Naive thymus-derived CD4-positive, alpha-beta T cell (primary cell): ENCODE results near the gene USH1C. TPM values are rescaled to one million over a fixed set of nuclear protein-coding genes. Genes with fewer than 3 reads are reported as not detected.

ENCODE experiments used
- ATAC-seq: fragments of 150-1000 bp; cut with Tn5 transposase; 2 replicates; pipeline ENCODE4 v1.10.0; 2021; ENCODE audit warnings: mild to moderate bottlenecking, moderate library complexity
- CTCF ChIA-PET: fragments of 350-600 bp; sonication (Branson Sonifier 250); formaldehyde crosslinking; loops from one replicate; lab custom pipeline; 2021; ENCODE audit warnings: antibody characterized with exemption; lab: Charles Lee
- POLR2A ChIA-PET: fragments of 350-600 bp; sonication (Branson Sonifier 250); formaldehyde crosslinking; loops from one replicate; lab custom pipeline; 2021; ENCODE audit warnings: antibody characterized with exemption, inconsistent platforms; lab: Charles Lee
- DNase-seq, 9 donors: peaks; one replicate each; pipeline versions ENCODE4 v3.0.0 to v3.0.0-alpha.2; 2020 to 2022; ENCODE audit warnings: mixed read lengths in 1 of 9
- H3K27ac ChIP-seq: one replicate; pipeline ENCODE4 v1.7.0; 2013; ENCODE audit warnings: mild to moderate bottlenecking, low read depth, low read length, moderate library complexity
- H3K27me3 ChIP-seq, 2 donors: one replicate each; pipeline ENCODE4 v1.7.0; 2013; ENCODE audit warnings: low read length in 2 of 2, mild to moderate bottlenecking in 2 of 2, moderate library complexity in 2 of 2; ENCODE audit not compliant: control insufficient read depth in 2 of 2, insufficient read depth in 2 of 2
- H3K36me3 ChIP-seq, 3 experiments: 1 replicate in 2 of 3; 2 replicates in 1 of 3; pipeline ENCODE4 v1.7.0; 2013; ENCODE audit warnings: low read length in 3 of 3, mild to moderate bottlenecking in 3 of 3, moderate library complexity in 1 of 3; ENCODE audit not compliant: insufficient read depth in 3 of 3, control insufficient read depth in 2 of 3
- H3K4me1 ChIP-seq, 2 donors: one replicate each; pipeline ENCODE4 v1.7.0; 2013; ENCODE audit warnings: low read length in 2 of 2, mild to moderate bottlenecking in 2 of 2, moderate library complexity in 1 of 2; ENCODE audit not compliant: control insufficient read depth in 2 of 2, insufficient read depth in 2 of 2
- H3K4me3 ChIP-seq: 2 replicates; pipeline ENCODE4 v1.7.0; 2013; ENCODE audit warnings: mild to moderate bottlenecking, low read length
- H3K9me3 ChIP-seq, 3 experiments: 1 replicate in 2 of 3; 2 replicates in 1 of 3; pipeline ENCODE4 v1.7.0; 2013; ENCODE audit warnings: low read length in 3 of 3; ENCODE audit not compliant: control insufficient read depth in 2 of 3
- H3K27ac Mint-ChIP-seq, 9 donors: one replicate each; pipeline ENCODE4 v1.8.0; 2020 to 2022; ENCODE audit warnings: mixed read lengths in 9 of 9, mild to moderate bottlenecking in 8 of 9, moderate library complexity in 5 of 9, inconsistent platforms in 2 of 9
- H3K27me3 Mint-ChIP-seq, 5 donors: one replicate each; pipeline ENCODE4 v1.8.0; 2021 to 2022; ENCODE audit warnings: mixed read lengths in 5 of 5, mild to moderate bottlenecking in 1 of 5
- H3K36me3 Mint-ChIP-seq, 5 donors: one replicate each; pipeline ENCODE4 v1.8.0; 2020 to 2022; ENCODE audit warnings: mixed read lengths in 5 of 5, mild to moderate bottlenecking in 3 of 5, inconsistent platforms in 1 of 5
- H3K4me1 Mint-ChIP-seq, 7 donors: one replicate each; pipeline ENCODE4 v1.8.0; 2020 to 2022; ENCODE audit warnings: mixed read lengths in 7 of 7, mild to moderate bottlenecking in 3 of 7, inconsistent platforms in 1 of 7
- H3K4me3 Mint-ChIP-seq, 10 donors: one replicate each; pipeline ENCODE4 v1.8.0; 2020 to 2022; ENCODE audit warnings: mild to moderate bottlenecking in 10 of 10, mixed read lengths in 10 of 10, moderate library complexity in 6 of 10, inconsistent platforms in 2 of 10
- H3K9me3 Mint-ChIP-seq, 11 donors: one replicate each; pipeline ENCODE4 v1.8.0; 2020 to 2022; ENCODE audit warnings: mixed read lengths in 11 of 11, mild to moderate bottlenecking in 4 of 11, inconsistent platforms in 1 of 11, moderate library complexity in 1 of 11
- intact Hi-C, 2 donors: fragments of 100-400 bp; cut with micrococcal nuclease; formaldehyde crosslinking; loops; one replicate each; pipeline ENCODE4 v1.15.1; 2023
- polyA plus RNA-seq, 2 donors: library from polyadenylated mRNA; unstranded; fragments of 300-500 nt; fragmentation: Illumina TruSeq; gene quantifications; one replicate each; pipeline ENCODE4 v1.2.3, GENCODE V29; 2021
- total RNA-seq, 6 experiments: library from RNA in 5 of 6; stranded (reverse) in 5 of 6; gene quantifications; 1 replicate in 5 of 6; 2 replicates in 1 of 6; pipeline ENCODE4 v1.2.3 and lab custom pipeline; 2021 to 2026

USH1C gene
- total and polyA plus RNA-seq, 7 experiments from 2014 or later, result not detected

GRCh38 chr11:17561526-17561925 lies 17.3 kb upstream of the USH1C start:
- intact Hi-C loops, result no loop called here
- Histone ChIP-seq H3K9me3 (no peaks in the 10 kb centered on the region), H3K27me3 (no peaks in the 10 kb centered on the region), H3K27ac (no peak overlapping the region), H3K4me3 (no peak overlapping the region), H3K36me3 (no peaks in the 10 kb centered on the region), H3K4me1 (no peaks in the 10 kb centered on the region)
- H3K4me3 Mint-ChIP-seq, result no peak overlapping the region
- POLR2A ChIA-PET, result no interaction called here
- peak in 1 of 9 donors; percentile 8 for DNase-seq
- H3K27me3 Mint-ChIP-seq, result peaks cover 0 to 12% (median 2%) of the 10 kb centered on the region in 5 donors
- ATAC-seq, result no peak
- H3K27ac Mint-ChIP-seq, result no peak overlapping the region
- peaks cover 0 to 2% (median 0%) of the 10 kb centered on the region in 11 donors for H3K9me3 Mint-ChIP-seq
- CTCF ChIA-PET, result no interaction called here
- H3K4me1 Mint-ChIP-seq, result no peaks in the 10 kb centered on the region
- H3K36me3 Mint-ChIP-seq, result no peaks in the 10 kb centered on the region

- Mint-ChIP-seq H3K4me1 (no peaks in the 10 kb centered on the region), H3K27me3 (peaks cover 0 to 16% (median 2%) of the 10 kb centered on the region in 5 donors), H3K4me3 (no peak overlapping the region), H3K9me3 (peaks cover 0 to 2% (median 0%) of the 10 kb centered on the region in 11 donors), H3K36me3 (no peaks in the 10 kb centered on the region), H3K27ac (no peak overlapping the region)
- ATAC-seq (no peak), DNase-seq (peak in 1 of 9 donors; percentile 1)
- Histone ChIP-seq H3K4me1 (no peaks in the 10 kb centered on the region), H3K36me3 (no peaks in the 10 kb centered on the region), H3K4me3 (no peak overlapping the region), H3K9me3 (no peaks in the 10 kb centered on the region), H3K27me3 (no peaks in the 10 kb centered on the region), H3K27ac (no peak overlapping the region)
- intact Hi-C loops, result no loop called here
- ChIA-PET POLR2A (no interaction called here), CTCF (no interaction called here)
Observed at GRCh38 chr11:17561111-17561415, 16.8 kb upstream of the USH1C start.

GRCh38 chr11:17560281-17561110 lies 16.3 kb upstream of the USH1C start:
- POLR2A ChIA-PET, result no interaction called here
- H3K36me3 Mint-ChIP-seq, result no peaks in the 10 kb centered on the region
- peaks cover 0 to 2% (median 0%) of the 10 kb centered on the region in 11 donors for H3K9me3 Mint-ChIP-seq
- intact Hi-C loops, result no loop called here
- H3K36me3 ChIP-seq, result no peaks in the 10 kb centered on the region
- H3K27ac Mint-ChIP-seq, result no peak overlapping the region
- no peaks in the 10 kb centered on the region for H3K27me3 ChIP-seq
- no peak overlapping the region for H3K4me3 ChIP-seq
- CTCF ChIA-PET, result no interaction called here
- no peak overlapping the region for H3K27ac ChIP-seq
- ATAC-seq (no peak), DNase-seq (peak in 1 of 9 donors; percentile 6)
- no peak overlapping the region for H3K4me3 Mint-ChIP-seq
- no peaks in the 10 kb centered on the region for H3K9me3 ChIP-seq
- H3K4me1 Mint-ChIP-seq, result no peaks in the 10 kb centered on the region
- no peaks in the 10 kb centered on the region for H3K4me1 ChIP-seq
- peaks cover 0 to 16% (median 2%) of the 10 kb centered on the region in 5 donors for H3K27me3 Mint-ChIP-seq

GRCh38 chr11:17559341-17560087 lies 15.3 kb upstream of the USH1C start:
- no peaks in the 10 kb centered on the region for H3K36me3 ChIP-seq
- no peak for DNase-seq
- H3K27me3 ChIP-seq, result no peaks in the 10 kb centered on the region
- H3K9me3 ChIP-seq, result no peaks in the 10 kb centered on the region
- no peak overlapping the region for H3K27ac ChIP-seq
- no peak for ATAC-seq
- Mint-ChIP-seq H3K9me3 (peaks cover 0 to 2% (median 0%) of the 10 kb centered on the region in 11 donors), H3K27ac (no peak overlapping the region), H3K4me1 (no peaks in the 10 kb centered on the region), H3K36me3 (no peaks in the 10 kb centered on the region), H3K4me3 (no peak overlapping the region), H3K27me3 (peaks cover 0 to 16% (median 0%) of the 10 kb centered on the region in 5 donors)
- H3K4me3 ChIP-seq, result no peak overlapping the region
- intact Hi-C loops, result no loop called here
- no peaks in the 10 kb centered on the region for H3K4me1 ChIP-seq
- ChIA-PET POLR2A (no interaction called here), CTCF (no interaction called here)

GRCh38 chr11:17558916-17559315 lies 14.7 kb upstream of the USH1C start:
- ATAC-seq (no peak), DNase-seq (no peak)
- H3K27me3 ChIP-seq, result no peaks in the 10 kb centered on the region
- no peak overlapping the region for H3K27ac ChIP-seq
- H3K36me3 Mint-ChIP-seq, result no peaks in the 10 kb centered on the region
- H3K36me3 ChIP-seq, result no peaks in the 10 kb centered on the region
- H3K9me3 ChIP-seq, result no peaks in the 10 kb centered on the region
- H3K4me1 ChIP-seq, result no peaks in the 10 kb centered on the region
- H3K27me3 Mint-ChIP-seq, result peaks cover 0 to 16% (median 0%) of the 10 kb centered on the region in 5 donors
- no peak overlapping the region for H3K27ac Mint-ChIP-seq
- intact Hi-C loops, result no loop called here
- CTCF ChIA-PET, result no interaction called here
- H3K9me3 Mint-ChIP-seq, result peaks cover 0 to 2% (median 0%) of the 10 kb centered on the region in 11 donors
- H3K4me3 ChIP-seq, result no peak overlapping the region
- POLR2A ChIA-PET, result no interaction called here
- no peaks in the 10 kb centered on the region for H3K4me1 Mint-ChIP-seq
- H3K4me3 Mint-ChIP-seq, result no peak overlapping the region

GRCh38 chr11:17558025-17558780 lies 14.0 kb upstream of the USH1C start:
- H3K27me3 Mint-ChIP-seq, result peaks cover 0 to 16% (median 0%) of the 10 kb centered on the region in 5 donors
- POLR2A ChIA-PET, result no interaction called here

More at GRCh38 chr11:17558025-17558780, 14.0 kb upstream of the USH1C start:
- Histone ChIP-seq H3K4me3 (no peak overlapping the region), H3K9me3 (no peaks in the 10 kb centered on the region), H3K4me1 (no peaks in the 10 kb centered on the region), H3K27me3 (no peaks in the 10 kb centered on the region), H3K36me3 (no peaks in the 10 kb centered on the region), H3K27ac (no peak overlapping the region)
- H3K27ac Mint-ChIP-seq, result no peak overlapping the region
- no peaks in the 10 kb centered on the region for H3K36me3 Mint-ChIP-seq
- DNase-seq (no peak), ATAC-seq (no peak)
- CTCF ChIA-PET, result interaction anchor here (0.9 kb wide), 1 partner anchor 9 kb away, joined by 3 read pairs; no protein-coding TSS in a partner anchor
- H3K9me3 Mint-ChIP-seq, result peaks cover 0 to 2% (median 0%) of the 10 kb centered on the region in 11 donors
- intact Hi-C loops, result no loop called here
- no peaks in the 10 kb centered on the region for H3K4me1 Mint-ChIP-seq
- H3K4me3 Mint-ChIP-seq, result no peak overlapping the region
